ENCODE results near the gene FPGT.

- TF ChIP-seq CTCF (conservative IDR thresholded peaks at IDR 0.05; ENCODE audit: low read depth, low read length) (no peak), MXI1 (IDR thresholded peaks at IDR 0.05; ENCODE audit: borderline replicate concordance, low read depth, low read length) (no peak), POLR2A (IDR thresholded peaks at IDR 0.05; ENCODE audit: low read depth, low read length) (no peak), RFX5 (IDR thresholded peaks at IDR 0.05; ENCODE audit: low read depth, low read length) (no peak), CEBPB (IDR thresholded peaks at IDR 0.05; ENCODE audit: low read depth, low read length) (no peak), RCOR1 (IDR thresholded peaks at IDR 0.05; ENCODE audit: insufficient replicate concordance, low read length) (no peak), MAZ (IDR thresholded peaks at IDR 0.05; ENCODE audit: borderline replicate concordance, low read depth, low read length) (no peak), BHLHE40 (IDR thresholded peaks at IDR 0.05; ENCODE audit: low read depth, low read length) (no peak), SMC3 (IDR thresholded peaks at IDR 0.05; ENCODE audit: low read depth, low read length) (no peak), CHD1 (IDR thresholded peaks at IDR 0.05; ENCODE audit: low read depth, low read length) (no peak), MAFK (IDR thresholded peaks at IDR 0.05; ENCODE audit: low read depth, low read length) (no peak), RAD21 (IDR thresholded peaks at IDR 0.05; ENCODE audit: low read length) (no peak)
Observed at GRCh38 chr1:74245168-74245772, 47.2 kb downstream of the FPGT start.
